ENCODE data around the gene RAD9A.

DNA sequence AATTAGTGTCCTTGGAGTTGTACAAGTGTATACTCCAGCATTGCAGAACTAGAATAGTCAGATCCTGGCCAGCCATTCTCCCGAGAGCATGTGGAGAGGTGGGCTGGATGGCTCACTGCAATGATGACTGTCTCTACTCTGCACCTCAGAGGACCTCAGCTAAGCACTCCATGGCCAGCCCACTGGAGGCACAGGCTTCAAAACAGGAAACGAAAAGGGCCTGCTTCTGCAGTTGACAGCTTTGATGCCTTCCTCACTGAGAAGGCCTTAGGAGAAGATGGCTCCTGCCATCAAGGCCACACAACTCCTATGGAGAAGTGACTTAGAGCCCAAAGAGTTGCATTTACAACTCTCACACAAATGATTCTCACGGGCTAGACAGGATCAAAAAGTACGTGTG is 47.5 kb upstream of the RAD9A start:
- TF ChIP-seq, protein P1, sequence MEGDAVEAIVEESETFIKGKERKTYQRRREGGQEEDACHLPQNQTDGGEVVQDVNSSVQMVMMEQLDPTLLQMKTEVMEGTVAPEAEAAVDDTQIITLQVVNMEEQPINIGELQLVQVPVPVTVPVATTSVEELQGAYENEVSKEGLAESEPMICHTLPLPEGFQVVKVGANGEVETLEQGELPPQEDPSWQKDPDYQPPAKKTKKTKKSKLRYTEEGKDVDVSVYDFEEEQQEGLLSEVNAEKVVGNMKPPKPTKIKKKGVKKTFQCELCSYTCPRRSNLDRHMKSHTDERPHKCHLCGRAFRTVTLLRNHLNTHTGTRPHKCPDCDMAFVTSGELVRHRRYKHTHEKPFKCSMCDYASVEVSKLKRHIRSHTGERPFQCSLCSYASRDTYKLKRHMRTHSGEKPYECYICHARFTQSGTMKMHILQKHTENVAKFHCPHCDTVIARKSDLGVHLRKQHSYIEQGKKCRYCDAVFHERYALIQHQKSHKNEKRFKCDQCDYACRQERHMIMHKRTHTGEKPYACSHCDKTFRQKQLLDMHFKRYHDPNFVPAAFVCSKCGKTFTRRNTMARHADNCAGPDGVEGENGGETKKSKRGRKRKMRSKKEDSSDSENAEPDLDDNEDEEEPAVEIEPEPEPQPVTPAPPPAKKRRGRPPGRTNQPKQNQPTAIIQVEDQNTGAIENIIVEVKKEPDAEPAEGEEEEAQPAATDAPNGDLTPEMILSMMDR (conservative IDR thresholded peaks at IDR 0.05; ENCODE audit: low read depth, low read length) = no peak
- TF ChIP-seq EZH2 (IDR thresholded peaks at IDR 0.05; ENCODE audit: borderline replicate concordance, low read depth, low read length, poor library complexity, severe bottlenecking) = no peak
